ENCODE data around the gene CFAP46.
"Not testable (repeated sequence)": the region's sequence is repeated elsewhere in the genome, so short reads cannot be mapped to it uniquely, and the experiment has no call there.

CFAP46 gene

DNA sequence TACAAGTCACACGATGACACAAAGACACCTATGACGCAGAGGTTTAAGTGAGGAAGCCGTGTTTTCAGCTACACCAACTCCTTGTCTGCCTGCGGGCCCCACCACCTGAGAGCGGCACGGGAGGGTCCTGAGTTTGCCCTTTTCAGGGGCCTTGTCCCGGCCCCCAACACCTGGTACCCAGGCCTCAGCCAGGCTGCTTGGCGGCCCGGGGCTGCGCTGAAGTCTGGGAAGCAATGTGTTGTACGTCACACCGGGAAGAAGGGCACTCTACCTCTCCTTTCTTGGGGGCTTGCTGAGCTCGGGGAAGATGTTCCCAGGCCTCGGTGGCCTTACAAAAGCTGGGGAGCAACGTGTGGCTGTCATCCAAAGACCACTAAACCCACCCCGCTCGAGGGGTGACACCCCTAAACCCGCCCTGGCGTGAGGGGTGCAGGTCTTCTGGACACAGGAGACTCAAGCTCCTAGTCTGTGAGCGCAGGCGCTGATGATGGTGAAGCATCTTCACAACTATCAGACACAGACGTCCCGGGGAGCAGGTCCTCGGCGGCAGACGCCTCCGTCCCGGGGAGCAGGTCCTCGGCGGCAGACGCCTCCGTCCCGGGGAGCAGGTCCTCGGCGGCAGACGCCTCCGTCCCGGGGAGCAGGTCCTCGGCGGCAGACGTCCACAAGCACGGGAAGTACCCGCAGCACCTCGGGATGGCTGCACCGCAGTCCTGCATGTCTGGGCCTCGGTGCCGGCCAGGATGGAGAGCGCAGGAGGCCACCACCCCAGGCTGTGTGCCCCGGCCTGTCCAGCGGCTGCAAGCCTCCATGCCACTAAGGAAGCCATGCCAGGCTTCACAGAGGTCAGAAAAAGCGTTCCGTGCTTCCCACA lies 15.4 kb downstream of the CFAP46 start:
- no peak for DNase-seq

DNA sequence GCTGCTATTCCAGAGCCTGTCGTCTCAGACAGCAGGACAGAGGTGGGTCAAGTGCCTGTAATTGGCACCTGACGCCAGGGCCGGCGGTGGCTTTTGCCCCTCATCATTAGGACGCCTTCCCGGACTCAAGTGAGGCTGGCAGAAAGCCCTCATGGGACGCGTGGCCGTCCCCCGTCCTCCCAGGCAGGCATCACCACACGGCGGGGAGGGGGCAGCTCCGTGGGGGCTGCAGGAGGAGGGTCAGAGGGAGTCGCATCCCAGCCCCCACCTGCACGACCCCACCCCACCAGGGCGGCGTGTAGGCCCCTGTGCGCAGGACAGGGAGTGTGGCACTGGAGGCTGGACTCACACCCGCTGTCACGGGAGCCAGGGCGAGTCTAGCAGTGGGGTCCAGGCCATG lies 16.3 kb downstream of the CFAP46 start:
- no peak for DNase-seq

DNA sequence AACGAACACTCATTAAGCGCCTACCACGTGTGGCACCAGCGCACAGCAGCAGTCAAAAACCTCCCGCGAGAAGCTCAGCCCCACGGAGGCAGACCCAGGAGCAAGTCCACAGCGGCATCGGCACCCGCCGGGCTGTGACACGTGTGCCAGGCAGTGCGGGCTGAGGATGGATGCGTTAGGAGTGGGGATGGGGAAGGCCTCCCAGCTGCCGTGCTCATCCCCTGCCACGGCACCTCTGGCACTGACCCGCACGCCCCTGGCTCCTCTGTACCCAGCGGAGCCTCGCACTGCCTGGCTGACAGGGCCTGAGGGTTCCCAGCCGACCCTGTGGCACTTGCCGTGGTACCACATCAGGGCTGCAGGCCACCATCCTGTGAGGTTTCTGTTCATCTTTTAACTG lies 16.8 kb downstream of the CFAP46 start:
- no peak for DNase-seq

DNA sequence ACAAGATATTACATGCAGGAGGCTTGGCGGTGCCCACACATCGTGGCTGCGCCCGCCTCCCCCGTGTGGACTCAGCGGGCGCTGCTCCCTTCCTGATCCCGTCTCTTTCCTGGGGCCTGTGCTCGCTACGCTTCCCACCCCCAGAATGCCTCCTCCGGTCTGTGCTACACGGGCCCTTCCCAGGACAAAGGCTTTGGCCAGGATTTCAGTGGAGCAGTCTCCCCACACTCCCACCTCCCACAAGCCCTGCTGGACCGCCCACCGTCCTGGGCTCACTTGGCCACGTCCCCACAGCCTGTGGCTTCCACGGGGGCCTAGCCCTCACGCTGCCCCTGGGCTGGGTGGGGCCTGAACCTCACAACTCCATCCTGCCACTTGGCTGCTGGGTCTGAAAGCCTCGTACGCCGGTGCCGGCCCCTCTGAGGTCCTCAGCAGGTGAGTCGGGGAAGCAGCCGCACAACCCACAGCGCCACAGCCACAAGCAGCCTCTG lies 17.3 kb downstream of the CFAP46 start:
- no peak for DNase-seq

DNA sequence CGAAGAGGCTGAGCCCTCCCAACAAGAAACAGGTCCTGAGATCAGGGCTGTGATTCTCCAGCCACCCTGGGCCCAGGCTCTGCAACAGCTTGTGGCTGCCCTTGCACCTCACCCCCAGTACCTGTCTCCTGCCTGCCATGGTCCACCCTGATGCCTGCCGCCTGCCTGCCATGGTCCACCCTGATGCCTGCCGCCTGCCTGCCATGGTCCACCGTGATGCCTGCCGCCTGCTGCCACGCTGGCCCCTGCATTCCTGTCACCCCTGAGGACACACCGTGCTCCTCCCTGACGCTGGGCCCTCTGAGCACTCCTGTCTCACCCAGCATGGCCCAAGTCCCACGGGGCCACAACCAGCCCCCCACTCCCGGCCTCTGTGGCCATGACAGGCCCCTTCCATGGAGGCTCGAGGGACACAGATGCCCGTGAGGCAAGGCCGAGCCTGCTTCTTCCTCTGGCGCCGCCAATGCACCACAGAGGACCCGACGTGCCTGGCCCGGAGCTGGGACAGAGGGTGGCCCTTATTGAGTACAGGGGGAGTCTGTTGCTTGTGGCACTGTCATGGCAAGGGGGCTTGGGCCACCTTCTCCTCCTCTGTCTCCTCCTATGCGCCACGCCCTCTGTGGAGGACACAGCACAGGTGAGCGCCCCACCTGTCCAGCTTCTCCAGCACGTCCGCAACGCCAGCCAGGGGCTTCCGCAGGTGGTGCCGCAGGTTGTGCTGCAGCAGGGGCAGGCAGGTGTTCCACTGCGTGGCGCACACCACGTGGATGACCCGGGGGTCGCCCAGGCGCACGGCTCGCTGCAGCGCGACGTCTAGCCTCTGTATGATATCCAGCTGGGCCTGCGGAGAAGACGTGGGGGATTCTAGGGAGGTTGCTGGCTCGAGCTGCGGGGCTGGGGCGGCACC lies 18.1 kb downstream of the CFAP46 start:
- no peak for DNase-seq

DNA sequence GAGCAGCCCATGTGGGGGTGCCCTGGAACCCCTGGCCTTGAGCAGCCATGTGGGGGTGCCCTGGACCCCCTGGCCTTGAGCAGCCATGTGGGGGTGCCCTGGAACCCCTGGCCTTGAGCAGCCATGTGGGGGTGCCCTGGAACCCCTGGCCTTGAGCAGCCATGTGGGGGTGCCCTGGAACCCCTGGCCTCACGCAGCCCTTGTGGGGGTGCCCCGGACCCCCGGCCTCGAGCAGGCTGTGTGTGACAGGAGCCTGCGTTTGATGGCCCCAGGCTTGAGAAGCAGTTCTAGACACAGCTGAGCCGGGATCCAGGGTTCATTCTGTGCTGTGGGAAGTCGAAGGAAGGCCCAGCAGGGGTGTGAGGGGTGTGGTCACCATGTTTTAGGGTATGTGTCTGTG lies 19.0 kb downstream of the CFAP46 start:
- not testable (repeated sequence) for DNase-seq

- DNase-seq: no peak
Measured at GRCh38 chr10:132922872-132923271, 19.5 kb downstream of the CFAP46 start.

- DNase-seq: no peak
Measured at GRCh38 chr10:132921818-132922807, 20.3 kb downstream of the CFAP46 start.

DNA sequence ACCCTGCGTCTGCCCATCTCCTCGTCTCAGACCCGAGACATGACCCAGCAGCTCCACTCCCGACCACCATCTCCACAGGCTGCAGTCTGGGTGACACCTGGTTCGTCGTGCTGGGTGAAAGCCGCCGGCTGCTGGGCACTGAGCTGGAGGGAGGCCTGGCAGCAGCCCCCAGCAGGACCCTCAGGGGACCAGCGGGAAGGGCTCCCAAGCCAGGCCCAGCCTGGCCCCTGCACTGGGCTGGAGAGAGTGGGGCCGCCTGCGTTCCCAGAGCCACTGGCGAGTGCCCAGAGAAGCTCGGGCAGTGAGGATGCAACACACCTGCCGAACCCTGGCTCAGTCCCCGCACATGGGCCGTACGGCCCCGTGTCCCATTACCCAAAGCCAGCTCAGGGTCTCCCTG lies 21.3 kb downstream of the CFAP46 start:
- no peak for DNase-seq

- no peak for DNase-seq
Measured at GRCh38 chr10:132920101-132920925, 22.1 kb downstream of the CFAP46 start.

DNA sequence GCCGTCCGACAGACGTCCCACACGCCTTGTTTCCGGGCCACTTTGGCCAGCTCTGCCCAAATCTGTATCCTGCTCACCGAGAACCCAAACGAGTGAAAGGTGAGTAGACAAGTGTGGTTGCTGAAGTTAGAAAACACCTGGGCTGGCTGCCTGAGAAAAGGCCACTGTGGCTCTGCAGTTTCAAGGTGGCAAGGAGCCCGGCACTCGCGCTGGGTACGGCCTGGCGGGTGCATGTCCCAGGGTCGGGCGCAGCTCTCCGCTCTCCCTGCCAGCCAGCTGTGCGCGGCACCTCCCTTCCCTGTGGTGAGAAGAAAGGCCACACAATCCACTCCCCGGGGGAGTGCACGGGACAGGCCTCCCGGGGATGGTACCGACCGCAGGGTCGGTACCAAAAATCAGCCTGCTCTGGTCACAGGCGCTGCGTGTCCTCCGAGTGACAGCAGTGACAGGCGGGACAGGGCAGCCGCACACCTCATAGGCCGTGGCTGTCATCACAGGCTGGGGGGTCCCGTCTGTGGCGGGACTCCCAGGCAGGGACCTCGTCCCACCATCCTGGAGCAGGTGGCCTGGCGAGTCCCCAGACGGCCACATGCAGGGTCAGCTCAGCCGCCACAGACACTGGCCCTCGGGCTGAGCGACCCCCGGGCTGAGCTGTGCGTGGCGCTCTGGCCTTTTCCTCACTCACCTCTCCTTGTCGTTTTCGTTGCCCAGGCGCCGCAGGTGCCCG lies 22.8 kb downstream of the CFAP46 start:
- no peak for DNase-seq

GRCh38 chr10:132918617-132919373 lies 23.6 kb downstream of the CFAP46 start:
- no peak for DNase-seq

GRCh38 chr10:132918264-132918616 lies 24.1 kb downstream of the CFAP46 start:
- DNase-seq: no peak

GRCh38 chr10:132916956-132917666 lies 25.3 kb downstream of the CFAP46 start:
- no peak for DNase-seq

DNA sequence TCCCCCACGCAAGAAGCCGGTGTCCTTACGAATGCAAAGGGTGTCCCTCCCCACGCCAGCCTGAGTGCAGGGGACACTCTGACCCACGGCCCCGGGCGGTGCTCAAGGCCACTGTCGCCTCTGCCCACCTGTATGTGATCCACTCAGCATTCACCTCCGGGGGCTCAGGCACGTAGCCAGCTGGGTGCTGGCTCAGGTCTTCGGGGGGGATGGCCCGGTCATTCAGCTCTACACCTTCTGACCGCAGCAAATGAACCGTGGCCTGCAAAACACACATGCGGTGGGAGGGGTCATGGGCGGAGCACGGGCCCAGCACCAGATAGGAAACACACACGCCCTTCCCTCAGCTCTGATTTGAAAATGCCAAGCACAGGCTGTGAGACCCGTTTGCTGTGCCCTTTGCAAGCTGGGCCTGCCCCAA lies 25.9 kb downstream of the CFAP46 start:
- DNase-seq: no peak

DNA sequence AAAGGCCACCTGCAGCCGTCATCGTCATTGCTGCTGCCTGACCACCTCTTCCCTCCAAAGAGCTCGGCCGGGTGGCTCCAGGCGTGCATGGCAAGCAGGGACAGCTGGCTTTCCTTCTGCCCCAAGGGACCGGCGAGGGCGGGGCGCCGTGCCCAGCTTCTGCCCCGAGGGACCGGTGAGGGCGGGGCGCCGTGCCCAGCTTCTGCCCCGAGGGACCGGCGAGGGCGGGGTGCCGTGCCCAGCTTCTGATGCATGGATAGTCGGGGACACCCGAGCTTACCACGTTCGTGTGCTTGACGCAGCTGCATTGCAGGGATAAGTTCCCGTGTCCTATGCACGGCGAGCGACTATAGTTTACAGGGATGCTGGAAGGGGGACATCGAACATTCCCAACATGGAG lies 27.0 kb downstream of the CFAP46 start:
- no peak for DNase-seq

- DNase-seq: no peak
Measured at GRCh38 chr10:132914732-132915131, 27.6 kb downstream of the CFAP46 start.

DNA sequence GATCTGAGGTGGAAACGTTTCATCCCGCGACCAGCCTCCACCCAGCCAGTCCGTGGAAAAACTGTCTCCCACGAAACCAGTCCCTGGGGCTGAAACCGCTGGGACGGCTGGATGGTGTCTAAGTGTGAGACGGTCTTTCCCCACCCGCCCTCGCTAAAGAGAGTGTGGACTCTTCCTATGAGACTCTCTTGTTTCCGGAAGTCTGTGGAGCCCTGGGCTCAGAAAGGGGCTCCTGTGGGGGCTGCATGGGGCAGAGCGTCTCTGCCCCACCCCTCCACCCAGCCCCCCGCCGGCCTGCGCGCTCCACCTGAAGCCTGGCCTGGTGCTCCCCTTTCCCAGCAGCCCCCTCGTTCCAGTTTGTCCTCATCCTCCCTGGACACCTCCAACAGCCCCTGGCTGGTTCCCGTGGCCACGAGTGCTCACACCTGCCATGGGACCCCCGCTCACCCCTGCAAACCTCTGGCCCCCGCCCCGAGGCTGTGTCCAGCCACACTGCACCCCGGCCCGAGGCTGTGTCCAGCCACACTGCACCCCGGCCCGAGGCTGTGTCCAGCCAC lies 28.7 kb downstream of the CFAP46 start:
- DNase-seq: no peak
